ENCODE results near the gene SYNDIG1.

Gene SYNDIG1

DNA sequence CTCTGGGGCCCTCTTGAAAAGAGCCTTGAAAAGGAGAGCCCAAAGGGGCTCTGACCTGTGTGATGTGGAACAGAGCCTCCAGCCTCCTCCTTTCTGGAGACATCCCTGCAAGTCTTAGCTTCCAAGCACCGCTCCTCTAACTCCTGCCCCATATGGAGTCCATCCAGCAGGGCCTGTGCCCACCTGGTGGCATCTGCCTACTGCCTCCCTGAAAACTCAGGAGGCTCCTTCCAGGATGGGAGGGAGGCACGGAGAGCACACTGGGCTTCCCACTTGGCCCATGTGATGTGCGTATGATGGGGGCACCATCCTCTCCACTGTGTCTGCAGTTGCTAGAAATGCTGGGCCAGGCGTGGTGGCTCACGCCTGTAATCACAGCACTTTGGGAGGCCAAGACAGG lies 98.1 kb downstream of the SYNDIG1 start:
- DNase-seq (ENCODE audit: low spot score): no peak

DNA sequence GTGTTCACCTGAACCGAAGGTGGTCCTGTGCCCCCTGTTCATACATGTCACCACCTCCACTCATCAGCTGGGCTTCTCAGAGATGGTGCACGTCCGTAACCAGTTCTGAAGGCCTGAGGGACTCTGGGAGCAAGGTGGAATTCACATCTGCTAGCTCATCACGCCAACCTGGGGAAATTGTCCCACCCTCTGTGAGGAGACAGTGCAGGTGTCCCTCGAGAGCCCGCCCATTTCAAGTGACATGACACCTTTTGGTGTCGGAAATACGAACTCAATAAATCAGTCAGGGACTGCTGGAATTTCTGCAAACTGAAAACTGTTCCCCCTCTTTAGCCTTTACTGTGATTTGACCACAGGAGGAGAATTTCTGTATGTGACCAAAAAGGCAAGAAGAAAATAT lies 99.4 kb downstream of the SYNDIG1 start:
- no peak for DNase-seq (ENCODE audit: low spot score)

DNA sequence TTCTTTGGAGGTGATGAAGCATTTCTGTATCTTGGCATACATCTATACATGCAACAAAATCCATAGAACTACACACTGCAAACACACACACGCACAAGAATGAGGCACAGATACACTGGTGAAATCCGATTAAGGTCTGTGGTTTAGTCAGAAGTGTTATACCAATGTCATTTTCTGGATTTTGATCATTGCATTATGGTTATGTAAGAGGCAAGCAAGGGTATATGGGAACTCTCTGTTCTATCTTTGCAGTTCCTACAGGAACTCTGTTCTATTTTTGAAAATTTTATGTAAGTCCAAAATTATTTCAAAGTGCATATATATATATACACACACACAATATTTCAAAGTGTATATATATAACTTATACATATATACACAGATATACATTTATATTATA lies 101.7 kb downstream of the SYNDIG1 start:
- DNase-seq (ENCODE audit: low spot score): no peak

DNA sequence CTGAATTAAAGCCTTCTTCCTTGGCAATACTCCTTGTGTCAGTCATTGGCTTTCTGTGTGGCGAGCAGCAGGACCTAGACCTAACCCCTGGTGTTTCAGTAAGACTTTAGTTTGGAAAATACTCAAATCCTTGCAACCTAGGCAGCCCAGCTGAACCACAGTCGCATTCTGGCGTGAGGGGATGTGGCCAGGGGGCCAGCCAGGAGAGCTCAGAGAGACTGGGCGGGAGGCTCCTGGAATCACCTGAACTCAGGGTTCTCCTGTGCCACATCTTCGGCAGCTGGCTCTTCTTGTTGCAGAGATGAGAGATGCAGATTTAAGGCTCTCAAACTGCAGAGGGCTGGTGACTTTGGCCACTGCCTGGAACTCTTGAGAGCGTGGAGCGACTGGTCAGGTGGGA lies 102.7 kb downstream of the SYNDIG1 start:
- no peak for DNase-seq (ENCODE audit: low spot score)

DNA sequence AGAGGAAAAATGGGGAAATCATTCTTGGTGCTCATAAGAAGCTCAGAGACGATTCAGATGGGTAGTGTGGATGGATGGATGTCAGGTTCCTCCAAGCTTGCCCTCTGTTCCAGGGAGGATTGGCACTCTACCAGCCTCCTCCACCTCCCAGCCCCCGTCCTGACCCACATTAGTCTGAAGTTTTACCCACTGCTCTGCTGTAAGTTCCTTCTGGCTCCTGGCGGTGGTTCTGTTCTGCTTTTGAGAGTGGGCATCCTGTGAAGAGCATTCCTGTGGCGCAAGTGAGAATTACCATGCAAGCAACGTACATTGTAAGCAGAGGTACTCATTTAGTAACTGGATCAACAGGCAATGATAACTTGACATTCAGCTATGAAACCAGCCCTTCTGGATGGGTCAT lies 103.4 kb downstream of the SYNDIG1 start:
- no peak for DNase-seq (ENCODE audit: low spot score)

DNA sequence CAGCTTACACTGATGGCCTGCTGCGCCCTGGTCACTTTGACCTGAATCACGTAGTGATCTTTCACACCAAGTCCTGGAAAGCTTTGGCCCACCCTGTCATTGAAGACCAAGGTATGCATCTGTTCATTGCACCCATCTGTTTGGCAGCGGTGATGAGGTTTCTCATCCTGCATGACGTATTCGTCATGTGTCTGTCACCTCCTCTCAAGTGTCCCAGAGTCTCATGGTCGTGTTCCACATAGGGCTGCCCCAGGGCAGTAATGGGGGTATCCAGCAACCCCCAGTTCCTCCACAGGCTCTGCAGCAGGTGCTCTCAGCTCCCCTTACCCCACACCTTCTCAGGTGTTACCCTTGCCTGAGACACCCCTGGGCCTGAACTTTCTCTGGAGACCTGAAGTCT lies 104.1 kb downstream of the SYNDIG1 start:
- no peak for DNase-seq (ENCODE audit: low spot score)

DNA sequence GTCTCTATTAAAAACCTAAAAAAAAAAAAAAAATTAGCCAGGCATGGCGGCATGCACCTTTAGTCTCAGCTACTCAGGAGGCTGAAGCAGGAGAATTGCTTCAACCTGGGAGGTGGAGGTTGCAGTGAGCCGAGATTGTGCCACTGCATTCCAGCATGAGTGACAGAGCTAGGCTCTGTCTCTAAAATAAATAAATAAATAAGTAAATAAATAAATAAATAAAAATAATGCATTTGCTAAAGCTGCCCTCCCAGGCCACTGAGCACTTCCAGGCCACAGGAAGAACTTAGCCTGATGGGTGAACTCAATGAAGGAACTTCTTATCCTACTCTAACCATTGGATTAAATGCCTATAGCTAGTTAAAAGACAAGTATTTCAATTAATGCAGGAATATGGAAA lies 104.9 kb downstream of the SYNDIG1 start:
- no peak for DNase-seq (ENCODE audit: low spot score)

DNA sequence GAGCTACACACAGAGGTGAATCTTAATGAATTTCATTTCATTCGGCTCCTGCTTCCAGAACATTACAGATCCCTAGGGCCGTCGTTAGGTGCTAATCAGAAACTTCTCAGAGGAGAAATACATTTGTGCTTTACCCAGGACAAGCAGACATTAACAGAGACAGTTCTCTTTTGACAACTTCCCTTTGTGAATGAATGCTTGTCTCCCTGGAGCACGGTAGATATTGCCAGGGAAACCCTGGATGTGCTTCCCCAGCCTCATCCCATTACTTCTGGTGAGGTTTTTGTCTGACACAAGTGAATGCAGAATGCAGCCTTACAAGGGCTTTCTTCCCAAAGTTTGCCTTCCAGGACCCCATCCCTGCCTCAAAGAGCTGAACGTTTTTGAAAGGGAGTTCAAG lies 105.4 kb downstream of the SYNDIG1 start:
- no peak for DNase-seq (ENCODE audit: low spot score)

DNA sequence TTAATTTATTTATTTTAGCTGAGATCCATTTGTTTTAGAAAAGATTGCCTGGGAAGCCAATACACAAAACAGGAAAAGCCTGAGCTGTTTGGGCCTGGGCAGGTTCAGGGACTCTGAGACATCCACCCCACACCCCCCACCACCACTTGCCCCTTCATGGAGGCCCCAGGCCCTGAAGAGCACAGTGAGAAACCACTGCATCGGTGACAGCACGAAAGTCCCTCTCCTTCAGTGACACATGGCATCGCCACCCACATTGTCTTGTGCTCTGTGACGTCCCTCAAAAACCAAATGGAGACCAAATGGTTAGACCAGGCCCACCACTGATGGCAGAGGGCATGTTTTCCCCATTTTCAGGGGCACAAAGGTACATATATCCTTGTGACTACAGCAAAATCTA lies 106.4 kb downstream of the SYNDIG1 start:
- no peak for DNase-seq (ENCODE audit: low spot score)

DNA sequence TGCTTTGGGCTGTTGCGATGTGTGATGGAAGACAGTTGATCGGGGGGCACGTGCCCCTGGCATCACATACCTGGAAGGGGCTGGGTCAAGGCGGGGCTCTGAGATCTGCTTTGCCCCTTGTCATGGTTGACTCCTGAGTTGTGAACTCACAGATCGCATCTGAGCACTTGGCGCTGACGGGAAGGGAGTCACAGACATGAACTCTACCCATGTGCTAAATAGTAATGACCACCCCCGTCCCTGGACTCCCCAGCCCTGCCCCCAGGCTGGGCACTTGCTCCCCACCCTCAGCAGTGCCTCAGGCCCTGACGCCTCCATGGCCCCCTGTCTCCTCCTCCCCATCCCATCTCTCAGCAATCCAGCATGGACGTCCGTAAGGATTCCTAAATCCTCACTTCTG lies 107.0 kb downstream of the SYNDIG1 start:
- DNase-seq (ENCODE audit: low spot score): no peak

DNA sequence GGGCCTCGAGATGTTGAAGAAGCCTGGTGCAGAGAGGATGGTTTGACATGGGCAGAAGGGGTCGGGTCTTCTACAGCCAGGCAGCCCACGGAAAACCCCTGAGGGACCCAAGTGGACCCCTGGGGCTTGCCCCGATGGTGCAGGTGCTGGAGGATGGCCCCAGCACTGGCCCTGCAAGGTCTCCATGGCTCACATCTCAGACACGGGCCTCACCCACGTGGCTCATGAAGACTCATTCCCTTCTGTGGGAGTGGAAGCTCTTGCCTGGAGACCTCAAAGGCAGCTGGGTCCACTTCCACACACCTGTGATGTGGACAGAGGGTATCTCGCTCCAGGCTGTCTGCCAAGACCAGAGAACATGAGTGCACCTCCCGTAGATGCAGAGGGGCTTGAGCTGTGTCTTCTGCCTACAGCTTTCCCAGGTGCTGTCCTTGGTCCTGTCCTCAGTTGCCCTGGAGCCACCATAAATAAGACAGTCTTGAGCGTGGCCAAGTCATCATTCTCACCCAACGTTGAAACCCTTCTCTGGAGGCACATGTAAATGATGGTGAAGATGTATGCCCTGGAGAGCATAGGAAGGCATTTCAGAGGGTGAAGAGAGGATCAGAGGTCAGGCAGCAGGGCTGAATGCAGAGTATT lies 108.0 kb downstream of the SYNDIG1 start:
- no peak for DNase-seq (ENCODE audit: low spot score)

DNA sequence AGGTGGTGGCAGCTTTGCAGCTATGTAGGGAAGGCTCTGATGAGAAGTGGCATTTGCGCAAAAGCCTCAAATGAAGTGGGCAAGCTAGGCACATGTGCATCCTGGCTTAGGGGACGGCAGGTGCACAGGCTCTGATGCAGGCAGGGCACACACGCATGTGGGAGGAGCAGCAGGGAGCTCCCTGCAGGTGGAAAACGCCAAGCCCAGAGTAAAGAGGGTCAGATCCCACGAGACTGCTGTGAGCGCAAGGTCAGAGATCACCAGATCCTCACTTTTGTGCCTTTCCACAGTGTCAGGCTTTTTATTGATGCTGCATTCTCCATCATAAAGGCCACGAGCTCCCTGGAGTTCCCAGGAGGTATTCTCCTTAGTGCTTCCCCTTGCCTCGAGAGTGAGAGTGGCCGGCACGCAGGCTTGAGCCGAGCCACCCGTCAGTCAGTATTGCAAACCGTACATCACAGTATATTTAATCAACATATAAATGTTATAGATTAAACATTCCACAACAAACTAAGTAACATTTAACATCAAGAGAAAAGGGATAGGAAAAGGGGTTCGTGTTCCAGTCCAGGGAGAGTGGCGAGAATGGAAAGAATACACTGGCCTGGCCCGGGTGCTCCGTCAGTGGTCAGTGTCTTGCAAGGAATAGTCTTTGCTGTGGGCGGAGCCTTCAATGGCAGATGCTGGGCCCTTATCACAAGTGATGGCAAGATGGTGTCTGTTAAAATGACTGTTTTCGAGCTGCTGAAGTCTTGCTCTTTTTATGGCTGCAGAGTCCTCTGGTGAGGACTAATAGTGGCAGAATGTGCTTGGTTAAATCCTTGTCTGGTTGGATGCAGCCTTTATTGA lies 109.4 kb downstream of the SYNDIG1 start:
- no peak for DNase-seq (ENCODE audit: low spot score)

DNA sequence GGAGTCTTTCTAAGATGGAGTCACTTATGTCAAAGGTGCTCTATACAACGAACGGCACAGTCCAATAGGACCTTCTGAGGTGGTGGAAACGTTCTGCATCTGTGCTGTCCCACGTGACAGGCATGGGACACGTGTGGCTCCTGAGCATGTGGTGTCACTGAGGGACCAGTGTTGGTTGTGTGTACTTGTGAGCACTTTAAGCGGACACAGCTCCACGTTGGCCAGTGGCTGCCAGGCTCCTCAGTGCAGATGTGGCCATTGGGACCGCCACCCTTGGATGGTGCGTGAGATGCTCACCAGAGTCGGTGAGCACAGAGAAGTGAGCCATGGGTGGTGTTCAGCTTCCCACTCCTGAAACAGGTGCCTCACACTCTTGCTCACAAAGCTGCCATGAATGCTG lies 110.0 kb downstream of the SYNDIG1 start:
- DNase-seq (ENCODE audit: low spot score): no peak

DNA sequence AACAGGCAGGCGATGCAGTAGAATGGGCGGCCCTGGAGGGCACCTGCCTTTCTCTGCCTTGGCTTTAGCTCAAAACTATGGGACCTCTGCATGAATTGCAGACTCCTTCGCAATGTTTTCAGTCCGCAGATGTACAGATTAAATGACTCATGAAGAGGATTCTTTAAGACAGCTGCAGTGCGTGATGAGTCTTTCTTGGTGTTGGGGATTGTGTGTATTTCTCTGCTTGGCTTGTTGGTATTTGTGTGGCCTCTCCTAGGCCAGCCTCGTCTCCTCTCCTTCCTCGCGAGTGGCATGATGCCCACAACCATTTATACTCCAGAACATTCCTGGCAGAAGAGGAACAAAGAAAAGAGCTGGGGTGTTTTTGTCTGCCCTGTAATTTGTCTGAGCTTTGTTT lies 110.6 kb downstream of the SYNDIG1 start:
- no peak for DNase-seq (ENCODE audit: low spot score)

DNA sequence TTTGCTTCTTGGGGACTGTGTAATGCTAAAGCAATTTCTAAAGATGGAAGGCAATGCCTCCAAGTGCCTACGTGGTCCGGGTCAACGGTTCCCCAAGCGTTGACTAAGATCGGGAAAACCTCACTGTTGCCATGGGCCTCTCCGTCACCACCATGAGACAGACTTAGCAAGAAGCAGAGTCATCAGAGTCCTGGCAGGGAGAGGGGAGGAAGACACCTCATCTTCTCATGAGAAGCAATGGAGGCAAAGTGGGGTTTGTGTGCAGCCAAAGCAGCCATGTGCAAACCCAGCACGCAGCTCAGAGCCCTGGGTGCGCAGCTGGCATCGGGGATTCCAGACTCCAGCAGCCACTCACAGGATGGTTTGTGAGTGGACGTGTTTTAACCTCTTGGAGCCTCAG lies 111.4 kb downstream of the SYNDIG1 start:
- DNase-seq (ENCODE audit: low spot score): no peak

DNA sequence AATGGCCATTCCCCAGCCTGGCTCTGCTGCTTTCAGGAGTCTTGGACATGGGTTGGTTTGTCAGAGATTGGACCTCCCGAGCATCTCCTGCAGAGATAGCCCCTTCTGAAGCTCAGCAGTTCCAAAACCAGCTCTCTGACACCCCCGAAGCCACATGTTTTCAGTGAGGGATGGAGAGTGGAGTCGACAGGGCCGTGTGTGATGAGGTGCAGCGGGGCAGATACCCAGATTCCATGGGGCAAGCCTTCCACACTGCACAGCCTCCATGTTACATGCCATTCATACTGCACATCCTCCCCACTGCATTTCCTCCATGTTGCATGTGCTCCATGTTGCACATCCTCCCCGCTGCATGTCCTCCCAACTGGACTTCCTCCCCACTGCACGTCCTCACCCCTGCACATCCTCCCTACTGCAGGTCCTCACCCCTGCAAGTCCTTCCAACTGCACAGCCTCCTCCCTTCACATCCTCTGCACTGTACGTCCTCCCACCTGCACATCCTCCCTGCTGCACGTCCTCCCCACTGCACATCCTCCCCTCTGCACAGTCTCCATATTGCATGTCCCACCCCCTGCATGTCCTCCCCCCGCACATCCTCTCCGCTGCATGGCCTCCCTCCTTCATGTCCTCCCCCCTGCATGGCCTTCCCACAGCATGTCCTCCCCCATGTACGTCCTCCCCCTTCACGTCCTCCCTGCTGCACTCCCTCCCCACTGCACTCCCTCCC lies 112.2 kb downstream of the SYNDIG1 start:
- DNase-seq (ENCODE audit: low spot score): no peak

DNA sequence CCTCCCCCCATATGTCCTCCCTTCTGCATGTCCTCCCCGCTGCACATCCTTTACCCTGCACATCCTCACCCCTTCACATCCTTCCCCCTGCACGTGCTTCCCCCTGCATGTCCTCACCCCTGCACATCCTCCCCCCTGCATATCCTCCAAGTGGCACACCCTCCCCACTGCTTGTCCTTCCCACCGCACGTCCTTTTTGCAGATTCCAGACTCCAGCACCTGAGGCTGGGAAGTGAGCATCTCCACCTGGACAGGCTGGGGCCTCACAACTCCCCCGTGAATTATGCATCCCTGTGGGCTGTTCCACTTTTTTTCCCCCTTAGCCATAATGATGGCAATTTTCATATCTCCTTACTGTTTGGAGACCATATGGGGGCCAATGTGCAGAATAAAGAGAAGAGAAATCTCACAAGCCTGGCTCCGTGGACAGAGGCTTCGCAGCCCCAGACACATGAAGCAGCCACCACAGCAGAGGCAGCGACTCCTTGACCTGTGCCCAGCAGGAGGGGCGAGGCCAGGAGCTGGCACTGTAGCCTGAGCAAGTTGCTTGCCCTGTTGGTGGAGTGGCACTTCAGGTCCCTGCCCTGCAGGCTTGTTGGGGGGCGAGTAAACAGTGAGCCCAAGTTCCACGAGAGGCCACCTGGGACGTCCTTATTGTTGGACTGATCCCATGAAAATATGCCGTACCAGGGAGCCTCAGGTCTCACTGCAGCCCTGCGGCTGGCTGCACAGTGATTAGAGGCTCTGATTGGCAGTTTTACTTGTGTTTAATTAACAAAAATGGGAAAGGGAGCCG lies 113.1 kb downstream of the SYNDIG1 start:
- DNase-seq (ENCODE audit: low spot score): no peak

DNA sequence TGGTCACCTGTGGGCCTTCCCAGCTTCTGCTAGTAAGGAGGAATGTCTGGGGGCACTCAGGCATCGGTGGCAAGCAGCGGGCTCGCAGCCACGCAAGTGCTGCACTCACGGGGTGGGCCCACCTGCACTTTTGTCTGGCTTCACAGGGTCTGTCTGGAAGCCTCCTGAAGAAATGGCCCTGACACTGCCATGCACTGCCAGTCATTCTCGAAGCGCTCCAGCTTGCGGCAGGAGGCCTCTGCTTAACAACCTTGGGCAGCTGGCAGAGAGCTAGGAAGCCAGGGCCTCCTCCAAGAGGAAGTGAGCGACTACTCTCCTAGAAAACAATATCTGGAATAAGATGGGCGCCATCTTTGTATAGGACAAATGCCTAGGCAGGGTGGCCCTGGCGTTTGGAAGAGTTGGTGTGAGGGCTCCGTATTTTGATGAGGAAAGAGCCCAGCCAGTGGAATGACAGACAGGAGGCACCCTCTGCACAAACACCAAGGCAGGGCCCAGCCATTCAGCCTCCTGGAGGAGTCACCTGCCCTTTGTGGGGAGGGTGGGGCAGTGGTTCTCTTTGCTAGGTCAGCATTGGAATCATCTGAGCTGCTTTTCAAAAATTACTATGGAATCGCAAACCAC lies 113.9 kb downstream of the SYNDIG1 start:
- DNase-seq (ENCODE audit: low spot score): no peak

DNA sequence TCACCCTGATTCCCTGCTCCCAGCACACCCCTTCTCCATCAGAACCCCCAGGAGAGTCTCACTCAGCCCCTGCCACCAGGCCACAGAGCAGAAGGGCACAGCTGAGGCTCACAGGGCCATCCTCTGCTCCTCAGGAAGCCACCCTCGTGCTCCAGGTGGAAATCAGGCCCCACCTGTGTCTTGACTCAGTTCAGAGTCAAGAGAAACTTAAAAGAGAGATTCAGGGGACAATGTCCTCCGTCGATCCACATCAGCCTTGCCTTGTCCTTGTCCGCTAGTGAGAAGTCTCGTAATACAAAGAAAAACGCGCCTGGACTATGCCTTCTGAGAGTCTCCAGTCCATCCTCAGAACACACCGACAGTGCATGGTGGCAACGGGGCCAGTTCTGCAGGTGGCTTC lies 114.6 kb downstream of the SYNDIG1 start:
- no peak for DNase-seq (ENCODE audit: low spot score)

DNA sequence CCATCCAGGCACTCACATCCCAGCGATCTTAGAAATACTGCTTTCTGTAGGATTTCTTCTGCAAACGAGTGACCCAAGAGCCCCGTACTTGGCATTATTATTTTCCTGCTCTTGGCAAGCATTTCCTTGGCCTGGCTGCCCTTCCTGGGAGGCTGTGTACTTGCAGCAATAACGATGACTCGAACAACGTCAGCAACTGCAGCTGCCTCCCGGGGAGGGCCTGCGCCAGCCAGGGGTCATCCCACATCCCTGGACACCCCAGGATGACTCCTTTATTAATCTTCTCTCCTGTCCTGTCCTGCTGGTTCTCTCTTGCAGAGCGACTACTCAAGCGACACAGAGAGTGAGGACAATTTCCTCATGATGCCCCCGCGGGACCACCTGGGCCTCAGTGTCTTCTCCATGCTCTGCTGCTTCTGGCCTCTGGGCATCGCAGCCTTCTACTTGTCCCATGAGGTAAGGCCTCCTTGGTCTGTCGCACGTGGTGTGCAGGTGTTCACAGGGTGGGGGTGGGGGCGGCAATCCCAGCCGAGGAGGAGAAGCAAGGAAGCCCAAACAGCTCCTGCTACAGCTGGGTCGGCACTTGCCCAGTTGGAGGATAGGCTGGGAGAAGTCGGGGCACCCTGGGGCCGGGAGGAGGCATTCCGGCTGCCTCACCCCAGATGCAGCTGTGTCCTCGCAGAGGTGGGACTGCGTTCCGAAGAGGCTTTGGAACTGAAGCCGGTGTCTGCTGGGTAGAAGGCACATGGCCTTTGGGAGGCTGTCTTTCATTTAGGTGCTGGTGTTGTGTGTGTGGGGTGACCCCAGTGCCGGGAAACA lies 115.3 kb downstream of the SYNDIG1 start:
- peak; percentile 15 for DNase-seq (ENCODE audit: low spot score)
